MCF 10A (cell line): ENCODE data around the gene GLUL. TPM values are rescaled to one million over a fixed set of nuclear protein-coding genes. Genes with fewer than 3 reads are reported as not detected.

Experiments used
- BruUV-seq: library from RNA; stranded (reverse); fragments of 400-500 nt; replicated peaks from 2 replicates; lab custom pipeline; 2021; lab: Mats Ljungman, UMichigan
- CTCF ChIA-PET: fragments of 300-600 bp; sonication (Branson Sonifier 250); formaldehyde crosslinking; extraction: SDS; loops from one replicate; lab custom pipeline; 2021; ENCODE audit warnings: antibody characterized with exemption, inconsistent platforms; lab: Yijun Ruan, JAX
- POLR2A ChIA-PET: fragments of 300-600, 350-650 bp; sonication (Branson Sonifier 250); formaldehyde crosslinking; extraction: SDS; loops from one replicate; lab custom pipeline; 2020; ENCODE audit warnings: antibody characterized with exemption, inconsistent platforms; lab: Yijun Ruan, JAX
- DNase-seq: peaks from one replicate; pipeline ENCODE4 v3.0.0-alpha.2; 2018; ENCODE audit not compliant: unreplicated experiment
- H3K27ac Mint-ChIP-seq: one replicate; pipeline ENCODE4 v1.8.0; 2022; ENCODE audit warnings: mild to moderate bottlenecking, low read depth, mixed read lengths; ENCODE audit not compliant: unreplicated experiment
- H3K27me3 Mint-ChIP-seq: one replicate; pipeline ENCODE4 v1.8.0; 2022; ENCODE audit warnings: mixed read lengths; ENCODE audit not compliant: insufficient read depth, unreplicated experiment
- H3K36me3 Mint-ChIP-seq: one replicate; pipeline ENCODE4 v1.8.0; 2022; ENCODE audit warnings: mild to moderate bottlenecking, moderate library complexity, mixed read lengths; ENCODE audit not compliant: insufficient read depth, unreplicated experiment
- H3K4me1 Mint-ChIP-seq: one replicate; pipeline ENCODE4 v1.8.0; 2022; ENCODE audit warnings: mixed read lengths; ENCODE audit not compliant: insufficient read depth, unreplicated experiment
- H3K4me3 Mint-ChIP-seq: one replicate; pipeline ENCODE4 v1.8.0; 2022; ENCODE audit warnings: mild to moderate bottlenecking, moderate library complexity, mixed read lengths; ENCODE audit not compliant: unreplicated experiment
- H3K9me3 Mint-ChIP-seq: one replicate; pipeline ENCODE4 v1.8.0; 2022; ENCODE audit warnings: mixed read lengths; ENCODE audit not compliant: unreplicated experiment
- CTCF ChIP-seq: fragments of 200-600 bp; IDR thresholded peaks from one replicate; pipeline ENCODE4 v1.8.0; 2022; ENCODE audit warnings: antibody characterized with exemption, mild to moderate bottlenecking; ENCODE audit not compliant: unreplicated experiment
- intact Hi-C: fragments of 100-400 bp; cut with micrococcal nuclease; formaldehyde crosslinking; loops from 2 replicates; pipeline ENCODE4 v1.14.1; 2022
- total RNA-seq: library from RNA; stranded (reverse); gene quantifications from 2 replicates; pipeline ENCODE4 v1.2.3, GENCODE V29; 2022

GLUL gene
- total RNA-seq, 1 experiment from 2014 or later: 437 TPM

- Mint-ChIP-seq H3K27me3 (no peaks in the 10 kb centered on the region), H3K36me3 (no peaks in the 10 kb centered on the region), H3K27ac (peak overlapping the region; percentile 21), H3K4me1 (peaks cover 8% of the 10 kb centered on the region), H3K9me3 (peaks cover 2% of the 10 kb centered on the region), H3K4me3 (no peak overlapping the region)
- intact Hi-C loops: no loop called here
- ChIA-PET POLR2A (interaction anchor here (0.7 to 1.8 kb wide), 7 partner anchors 10 to 112 kb away, joined by 3 to 5 read pairs (median 3); no protein-coding TSS in a partner anchor), CTCF (interaction anchor here (0.6 to 1.3 kb wide), 5 partner anchors 11 to 323 kb away, joined by 3 to 4 read pairs (median 4); no protein-coding TSS in a partner anchor)
- no peak for DNase-seq
- BruUV-seq: no TSS peak
- TF ChIP-seq CTCF: no peak
Observed at GRCh38 chr1:182410620-182411273, 19.2 kb upstream of the GLUL start.

- peaks cover 8% of the 10 kb centered on the region for H3K4me1 Mint-ChIP-seq
- no peaks in the 10 kb centered on the region for H3K27me3 Mint-ChIP-seq
- peak overlapping the region; percentile 21 for H3K27ac Mint-ChIP-seq
- DNase-seq: no peak
- H3K4me3 Mint-ChIP-seq: no peak overlapping the region
- TF ChIP-seq CTCF: no peak
- peaks cover 8% of the 10 kb centered on the region for H3K9me3 Mint-ChIP-seq
- ChIA-PET CTCF (interaction anchor here (0.7 to 1.3 kb wide), 4 partner anchors 267 to 1994 kb away, joined by 3 to 4 read pairs (median 4); no protein-coding TSS in a partner anchor), POLR2A (interaction anchor here (0.7 to 1.2 kb wide), 3 partner anchors 13 to 21 kb away, joined by 3 to 5 read pairs (median 3); no protein-coding TSS in a partner anchor)
- intact Hi-C loops: no loop called here
- BruUV-seq: no TSS peak
- no peaks in the 10 kb centered on the region for H3K36me3 Mint-ChIP-seq
Observed at GRCh38 chr1:182410138-182410537, 18.5 kb upstream of the GLUL start.

- Mint-ChIP-seq H3K4me1 (peaks cover 8% of the 10 kb centered on the region), H3K36me3 (no peaks in the 10 kb centered on the region), H3K4me3 (no peak overlapping the region), H3K9me3 (peaks cover 8% of the 10 kb centered on the region), H3K27me3 (no peaks in the 10 kb centered on the region), H3K27ac (no peak overlapping the region)
- TF ChIP-seq CTCF: no peak
- no TSS peak for BruUV-seq
- no peak for DNase-seq
- ChIA-PET POLR2A (interaction anchor here (0.9 kb wide), 1 partner anchor 28 kb away, joined by 5 read pairs; no protein-coding TSS in a partner anchor), CTCF (interaction anchor here (0.5 to 3.3 kb wide), 9 partner anchors 9 to 472 kb away, joined by 3 to 28 read pairs (median 7); partner anchors contain the start of gene TEDDM1)
- intact Hi-C loops: no loop called here
Observed at GRCh38 chr1:182408435-182409075, 17.0 kb upstream of the GLUL start.

- Mint-ChIP-seq H3K4me3 (no peak overlapping the region), H3K27ac (no peak overlapping the region), H3K4me1 (peaks cover 8% of the 10 kb centered on the region), H3K27me3 (no peaks in the 10 kb centered on the region), H3K9me3 (peaks cover 8% of the 10 kb centered on the region), H3K36me3 (no peaks in the 10 kb centered on the region)
- no TSS peak for BruUV-seq
- no peak for DNase-seq
- intact Hi-C loops: no loop called here
- POLR2A ChIA-PET: interaction anchor here (0.9 kb wide), 1 partner anchor 27 kb away, joined by 5 read pairs; no protein-coding TSS in a partner anchor
- no peak for TF ChIP-seq CTCF
- CTCF ChIA-PET: interaction anchor here (0.6 to 3.3 kb wide), 9 partner anchors 11 to 471 kb away, joined by 3 to 28 read pairs (median 3); no protein-coding TSS in a partner anchor
Observed at GRCh38 chr1:182407724-182408123, 16.1 kb upstream of the GLUL start.
